OCI-LY1 (cell line): ENCODE data around the gene ROBO4.

Experiments used
- CTCF ChIP-seq: fragments of 200-600 bp; sonication (generic), shearing (Covaris generic); IDR thresholded peaks from 2 replicates; pipeline ENCODE4 v1.5.1; 2017; ENCODE audit warnings: mild to moderate bottlenecking, antibody characterized with exemption, low read length, moderate library complexity, mixed read lengths
- EZH2 ChIP-seq: fragments of 200-600 bp; sonication (generic), shearing (Covaris generic); IDR thresholded peaks from 2 replicates; pipeline ENCODE4 v1.8.0; 2017; ENCODE audit warnings: borderline replicate concordance, mixed run types, mild to moderate bottlenecking, antibody characterized with exemption, low read length, moderate library complexity, mixed read lengths

GRCh38 chr11:124942466-124943253, 45.0 kb upstream of the ROBO4 start:
- TF ChIP-seq CTCF (no peak), EZH2 (no peak)
